ENCODE measurements around the gene THBD. TPM values are rescaled to one million over a fixed set of nuclear protein-coding genes. Genes with fewer than 3 reads are reported as not detected.

The THBD gene
- total and polyA plus RNA-seq, 2 experiments from 2014 or later, result 5.9 to 15.6 TPM

DNA sequence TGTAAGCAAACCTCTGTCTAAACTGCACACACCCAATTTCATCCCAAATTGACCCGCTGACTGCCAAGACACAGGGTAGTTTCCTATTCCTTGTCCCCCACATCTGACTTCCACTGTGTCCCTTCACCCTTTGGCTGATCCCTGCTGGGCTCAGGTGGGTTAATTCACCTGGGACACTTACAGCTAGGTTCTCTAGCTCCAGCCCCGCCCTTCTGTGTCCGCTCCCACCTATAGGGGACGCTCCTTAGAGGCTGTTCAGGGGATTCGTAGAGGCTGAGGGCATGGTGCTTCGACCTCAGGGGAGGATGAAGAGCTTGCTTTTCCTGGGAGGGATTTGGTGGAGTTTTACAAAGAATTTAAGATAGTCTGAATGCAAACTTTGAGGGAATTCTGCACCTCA lies 40.7 kb upstream of the THBD start:
- H2AFZ ChIP-seq, result no peak overlapping the region
- no peak overlapping the region for H3K27ac ChIP-seq
- in situ Hi-C loops (cut with MboI), result no loop called here
- no peak overlapping the region for H3K4me3 ChIP-seq
- H3K9me2 ChIP-seq (ENCODE audit: insufficient read depth), result no peaks in the 10 kb centered on the region
- H3K4me1 ChIP-seq (ENCODE audit: insufficient read depth), result no peaks in the 10 kb centered on the region
- 53 to 66% methylated on average over 6 of the region's 6 CpGs for WGBS, 2 experiments (ENCODE audit: low coverage in 1 of 2, low lambda C conversion rate in 2 of 2, missing lambda C conversion rate in 2 of 2)
- no peaks in the 10 kb centered on the region for H3K9me3 ChIP-seq (ENCODE audit: low read depth)
- H3F3A ChIP-seq (ENCODE audit: insufficient read depth), result no peaks in the 10 kb centered on the region
- TF ChIP-seq EZH2 (IDR thresholded peaks at IDR 0.05; ENCODE audit: insufficient read depth, poor library complexity, severe bottlenecking), result no peak
- no peak for TF ChIP-seq EZH2phosphoT487 (IDR thresholded peaks at IDR 0.05; ENCODE audit: insufficient read depth, low read depth)
- H3K27me3 ChIP-seq (replicated peaks; ENCODE audit: insufficient read depth), result peaks cover 11% of the 10 kb centered on the region
- no peaks in the 10 kb centered on the region for H4K20me1 ChIP-seq (ENCODE audit: insufficient read depth)
- no peaks in the 10 kb centered on the region for H3K79me2 ChIP-seq (ENCODE audit: insufficient read depth)
- DNase-seq, result no peak
- no peaks in the 10 kb centered on the region for H3K36me3 ChIP-seq (ENCODE audit: low read depth)
- no peak overlapping the region for H3K4me2 ChIP-seq (ENCODE audit: unreplicated experiment)
- H3K9ac ChIP-seq, result no peak overlapping the region

DNA sequence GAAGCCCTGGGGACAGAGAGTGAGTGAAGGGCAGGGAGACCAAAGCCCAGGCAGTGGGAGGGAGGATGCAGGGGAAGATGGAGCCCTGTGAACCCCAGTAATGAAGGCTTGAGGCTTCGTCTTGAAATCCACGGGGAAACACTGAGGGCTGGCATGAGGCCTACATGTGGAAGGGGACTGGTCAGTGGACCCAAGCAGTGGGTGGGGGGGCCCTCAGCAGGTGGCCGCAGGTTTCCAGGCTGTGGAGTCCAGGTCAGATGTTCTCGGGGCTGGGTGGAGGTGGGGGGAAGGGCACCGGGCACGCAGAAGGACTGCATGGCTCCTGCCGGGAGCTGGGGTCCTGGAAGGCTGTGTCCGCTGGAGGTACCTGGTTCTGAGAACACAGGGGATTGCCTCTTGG lies 39.4 kb upstream of the THBD start:
- H3K27me3 ChIP-seq (replicated peaks; ENCODE audit: insufficient read depth), result peaks cover 11% of the 10 kb centered on the region
- no peak overlapping the region for H2AFZ ChIP-seq
- no peaks in the 10 kb centered on the region for H3K36me3 ChIP-seq (ENCODE audit: low read depth)
- no peaks in the 10 kb centered on the region for H3K9me3 ChIP-seq (ENCODE audit: low read depth)
- DNase-seq, result no peak
- no peak overlapping the region for H3K27ac ChIP-seq
- in situ Hi-C loops (cut with MboI), result no loop called here
- no peaks in the 10 kb centered on the region for H4K20me1 ChIP-seq (ENCODE audit: insufficient read depth)
- no peaks in the 10 kb centered on the region for H3F3A ChIP-seq (ENCODE audit: insufficient read depth)
- H3K79me2 ChIP-seq (ENCODE audit: insufficient read depth), result no peaks in the 10 kb centered on the region
- H3K4me2 ChIP-seq (ENCODE audit: unreplicated experiment), result no peak overlapping the region
- H3K9me2 ChIP-seq (ENCODE audit: insufficient read depth), result no peaks in the 10 kb centered on the region
- TF ChIP-seq EZH2 (IDR thresholded peaks at IDR 0.05; ENCODE audit: insufficient read depth, poor library complexity, severe bottlenecking) (no peak), EZH2phosphoT487 (IDR thresholded peaks at IDR 0.05; ENCODE audit: insufficient read depth, low read depth) (no peak)
- H3K9ac ChIP-seq, result no peak overlapping the region
- no peaks in the 10 kb centered on the region for H3K4me1 ChIP-seq (ENCODE audit: insufficient read depth)
- H3K4me3 ChIP-seq, result no peak overlapping the region
- 81 to 85% methylated on average over 5 to 6 of the region's 8 CpGs for WGBS, 2 experiments (ENCODE audit: low coverage in 1 of 2, low lambda C conversion rate in 2 of 2, missing lambda C conversion rate in 2 of 2)

DNA sequence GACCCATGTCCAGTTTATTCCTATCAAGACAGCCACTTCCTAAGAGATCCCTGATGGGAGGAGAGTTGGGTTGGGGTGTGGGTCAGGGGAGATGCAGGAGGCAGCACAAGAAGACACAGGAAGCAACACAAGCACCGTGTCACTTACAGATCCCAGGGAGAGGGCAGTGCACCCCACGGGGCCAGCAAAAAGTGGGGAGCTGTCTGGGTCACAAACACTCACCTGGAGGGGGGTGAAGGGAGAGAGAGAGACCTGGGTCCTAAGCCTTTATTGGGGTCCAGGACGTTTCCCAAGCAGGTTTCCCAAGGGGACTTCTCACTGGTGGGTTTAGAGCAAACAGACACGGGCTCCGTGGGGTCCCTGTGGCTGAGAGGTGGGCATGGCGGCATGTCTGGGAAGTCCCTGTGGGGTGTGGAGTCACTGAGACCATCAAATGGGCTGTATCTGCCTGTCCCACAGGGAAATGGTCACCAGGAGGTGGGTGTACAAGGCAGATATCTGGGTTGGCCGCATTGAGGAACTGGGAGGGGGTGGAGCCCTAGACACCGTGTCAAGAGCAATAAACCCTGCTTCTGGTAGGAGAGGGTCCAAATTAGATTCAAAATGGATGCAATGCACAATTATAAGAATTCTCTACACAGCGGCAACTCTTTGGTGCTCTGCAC lies 38.2 kb upstream of the THBD start:
- no peak overlapping the region for H3K27ac ChIP-seq
- no peaks in the 10 kb centered on the region for H3F3A ChIP-seq (ENCODE audit: insufficient read depth)
- H3K9me2 ChIP-seq (ENCODE audit: insufficient read depth), result no peaks in the 10 kb centered on the region
- no peaks in the 10 kb centered on the region for H3K79me2 ChIP-seq (ENCODE audit: insufficient read depth)
- H3K36me3 ChIP-seq (ENCODE audit: low read depth), result no peaks in the 10 kb centered on the region
- DNase-seq, result no peak
- H3K4me2 ChIP-seq (ENCODE audit: unreplicated experiment), result no peak overlapping the region
- no peak overlapping the region for H3K9ac ChIP-seq
- no peaks in the 10 kb centered on the region for H3K9me3 ChIP-seq (ENCODE audit: low read depth)
- no peak overlapping the region for H3K4me3 ChIP-seq
- TF ChIP-seq EZH2 (IDR thresholded peaks at IDR 0.05; ENCODE audit: insufficient read depth, poor library complexity, severe bottlenecking) (no peak), EZH2phosphoT487 (IDR thresholded peaks at IDR 0.05; ENCODE audit: insufficient read depth, low read depth) (no peak)
- peaks cover 11% of the 10 kb centered on the region for H3K27me3 ChIP-seq (replicated peaks; ENCODE audit: insufficient read depth)
- in situ Hi-C loops (cut with MboI), result no loop called here
- no peaks in the 10 kb centered on the region for H4K20me1 ChIP-seq (ENCODE audit: insufficient read depth)
- H2AFZ ChIP-seq, result no peak overlapping the region
- no peaks in the 10 kb centered on the region for H3K4me1 ChIP-seq (ENCODE audit: insufficient read depth)
- WGBS, 2 experiments (ENCODE audit: low coverage in 1 of 2, low lambda C conversion rate in 2 of 2, missing lambda C conversion rate in 2 of 2), result 82 to 84% methylated on average over 9 of the region's 9 CpGs

DNA sequence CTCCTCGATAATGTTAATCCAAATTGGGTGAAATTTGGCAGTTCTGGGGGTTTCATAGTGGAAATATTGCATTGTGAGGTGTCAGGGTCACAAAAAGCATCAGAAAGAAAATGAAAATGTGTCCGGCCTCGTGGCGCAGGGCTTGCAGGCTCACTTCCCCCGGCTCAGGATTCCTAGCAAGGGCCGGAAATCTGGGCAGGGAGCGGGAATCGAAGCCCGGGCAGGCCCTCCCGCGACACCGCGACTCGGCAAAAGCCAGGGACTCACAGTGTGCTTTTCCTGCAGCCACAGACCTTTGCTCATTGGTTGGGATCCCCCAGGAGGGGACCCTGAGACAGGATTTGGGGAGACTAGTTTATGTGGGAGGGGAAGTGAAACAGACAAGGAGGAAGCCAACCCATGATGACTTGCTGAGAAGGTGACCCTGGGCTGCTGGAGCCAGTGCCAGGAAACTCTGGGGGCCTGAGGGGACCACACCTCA lies 37.5 kb upstream of the THBD start:
- no peak overlapping the region for H2AFZ ChIP-seq
- no peak overlapping the region for H3K9ac ChIP-seq

More for the DNA sequence above, 37.5 kb upstream of the THBD start:
- in situ Hi-C loops (cut with MboI), result no loop called here
- H3K4me1 ChIP-seq (ENCODE audit: insufficient read depth), result no peaks in the 10 kb centered on the region
- H3F3A ChIP-seq (ENCODE audit: insufficient read depth), result no peaks in the 10 kb centered on the region
- peaks cover 5% of the 10 kb centered on the region; the same call in 1 of the 2 replicates for H3K27me3 ChIP-seq (replicated peaks; ENCODE audit: insufficient read depth)
- no peak overlapping the region for H3K27ac ChIP-seq
- H4K20me1 ChIP-seq (ENCODE audit: insufficient read depth), result no peaks in the 10 kb centered on the region
- 83 to 86% methylated on average over 14 of the region's 14 CpGs for WGBS, 2 experiments (ENCODE audit: low coverage in 1 of 2, low lambda C conversion rate in 2 of 2, missing lambda C conversion rate in 2 of 2)
- no peaks in the 10 kb centered on the region for H3K79me2 ChIP-seq (ENCODE audit: insufficient read depth)
- H3K36me3 ChIP-seq (ENCODE audit: low read depth), result no peaks in the 10 kb centered on the region
- no peak overlapping the region for H3K4me2 ChIP-seq (ENCODE audit: unreplicated experiment)
- H3K9me3 ChIP-seq (ENCODE audit: low read depth), result no peaks in the 10 kb centered on the region
- H3K4me3 ChIP-seq, result no peak overlapping the region
- H3K9me2 ChIP-seq (ENCODE audit: insufficient read depth), result no peaks in the 10 kb centered on the region
- TF ChIP-seq EZH2phosphoT487 (IDR thresholded peaks at IDR 0.05; ENCODE audit: insufficient read depth, low read depth) (no peak), EZH2 (IDR thresholded peaks at IDR 0.05; ENCODE audit: insufficient read depth, poor library complexity, severe bottlenecking) (no peak)
- DNase-seq, result no peak

Data from GM23248 (cell line).